Islet precursor cell (in vitro differentiated cells): ENCODE data around the gene CTAGE1.
"Not testable (repeated sequence)": the region's sequence is repeated elsewhere in the genome, so short reads cannot be mapped to it uniquely, and the experiment has no call there.

Experiments
- DNase-seq: peaks from one replicate; pipeline ENCODE4 v3.0.0-alpha.2; 2018

CTAGE1 gene, protein sequence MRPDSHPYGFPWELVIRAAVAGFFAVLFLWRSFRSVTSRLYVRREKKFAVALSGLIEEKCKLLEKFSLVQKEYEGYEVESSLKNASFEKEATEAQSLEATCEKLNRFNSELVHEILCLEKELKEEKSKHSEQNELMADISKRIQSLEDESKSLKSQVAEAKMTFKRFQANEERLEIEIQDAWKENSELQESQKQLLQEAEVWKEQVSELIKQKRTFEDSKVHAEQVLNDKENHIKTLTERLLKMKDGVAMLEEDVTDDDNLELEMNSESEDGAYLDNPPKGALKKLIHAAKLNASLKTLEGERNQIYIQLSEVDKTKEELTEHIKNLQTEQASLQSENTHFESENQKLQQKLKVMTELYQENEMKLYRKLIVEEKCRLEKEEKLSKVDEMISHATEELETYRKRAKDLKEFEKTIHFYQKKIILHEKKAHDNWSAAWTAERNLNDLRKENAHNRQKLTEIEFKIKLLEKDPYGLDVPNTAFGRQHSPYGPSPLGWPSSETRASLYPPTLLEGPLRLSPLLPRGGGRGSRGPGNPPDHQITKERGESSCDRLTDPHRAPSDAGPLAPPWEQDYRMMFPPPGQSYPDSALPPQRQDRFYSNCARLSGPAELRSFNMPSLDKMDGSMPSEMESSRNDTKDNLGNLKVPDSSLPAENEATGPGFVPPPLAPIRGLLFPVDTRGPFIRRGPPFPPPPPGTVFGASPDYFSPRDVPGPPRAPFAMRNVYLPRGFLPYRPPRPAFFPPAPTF

DNA sequence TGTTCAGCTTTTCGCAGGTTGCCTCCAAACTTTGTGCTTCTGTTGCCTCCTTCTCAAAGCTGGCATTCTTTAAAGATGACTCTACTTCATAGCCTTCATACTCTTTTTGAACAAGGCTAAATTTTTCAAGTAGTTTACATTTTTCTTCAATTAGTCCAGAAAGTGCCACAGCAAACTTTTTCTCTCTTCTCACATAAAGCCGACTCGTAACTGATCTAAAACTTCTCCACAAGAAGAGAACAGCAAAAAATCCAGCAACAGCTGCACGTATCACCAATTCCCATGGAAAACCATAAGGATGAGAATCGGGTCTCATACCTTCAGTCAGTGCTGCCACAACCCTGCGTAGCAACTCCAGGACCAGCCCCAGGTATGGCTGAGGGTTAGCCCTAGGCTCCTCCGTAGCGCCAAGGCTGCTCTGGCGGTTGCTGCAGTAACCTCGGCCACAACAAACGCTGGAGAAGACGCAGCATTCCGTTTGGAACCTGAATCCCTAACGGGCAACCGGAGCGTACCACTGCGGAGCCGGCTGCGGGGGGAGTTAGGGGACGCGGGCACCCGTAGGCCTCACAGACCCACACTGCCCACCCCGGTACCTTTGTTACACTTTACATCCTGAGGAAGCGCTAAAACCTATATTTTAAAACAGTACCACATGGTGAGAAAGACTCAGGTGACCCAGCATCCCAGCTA lies at the start of gene CTAGE1:
CTAGE1 (minus strand) TSS at position 420 of the 693 bp plus-strand sequence; CDS start at position 316, 104 bp downstream.
- DNase-seq: peak; percentile 80

DNA sequence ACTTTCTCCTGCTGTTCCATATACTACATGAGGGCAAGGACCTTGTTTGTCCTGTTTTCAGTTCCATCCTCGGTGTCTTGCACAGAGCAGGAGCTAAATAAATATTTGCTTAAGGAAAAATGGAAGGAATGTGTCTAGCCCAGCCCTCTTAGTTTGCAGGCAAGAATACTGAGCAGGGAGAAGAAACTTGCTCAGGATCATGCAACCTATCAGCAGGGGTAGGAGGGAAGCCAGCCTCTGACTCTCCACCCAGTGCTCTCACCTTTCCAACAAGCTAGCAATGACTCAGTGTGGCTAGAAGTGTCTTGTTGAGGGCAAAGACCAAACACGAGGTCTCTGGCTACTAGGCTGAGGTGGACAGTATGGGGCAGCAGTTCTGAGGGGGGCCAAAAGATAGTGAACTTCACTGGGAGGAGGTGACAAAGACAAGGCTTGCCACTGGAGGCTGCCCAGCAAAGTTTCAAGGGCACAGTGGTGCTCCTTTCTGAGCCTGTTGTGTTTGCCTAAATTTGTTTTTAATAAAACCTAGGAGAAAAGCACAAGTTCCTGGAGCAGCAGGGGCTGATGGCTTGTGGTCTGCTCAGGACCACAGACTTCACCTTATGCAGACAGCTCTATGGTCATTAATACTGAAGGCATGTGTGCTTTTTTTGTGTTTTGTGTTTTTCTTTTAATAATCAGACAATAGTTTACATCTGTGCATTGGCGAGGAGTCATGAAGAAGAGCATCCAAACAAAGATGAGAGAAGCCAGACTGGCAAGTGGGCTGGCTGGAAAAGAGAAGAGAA lies 49.1 kb upstream of the CTAGE1 start:
- DNase-seq: peak; percentile 80

DNA sequence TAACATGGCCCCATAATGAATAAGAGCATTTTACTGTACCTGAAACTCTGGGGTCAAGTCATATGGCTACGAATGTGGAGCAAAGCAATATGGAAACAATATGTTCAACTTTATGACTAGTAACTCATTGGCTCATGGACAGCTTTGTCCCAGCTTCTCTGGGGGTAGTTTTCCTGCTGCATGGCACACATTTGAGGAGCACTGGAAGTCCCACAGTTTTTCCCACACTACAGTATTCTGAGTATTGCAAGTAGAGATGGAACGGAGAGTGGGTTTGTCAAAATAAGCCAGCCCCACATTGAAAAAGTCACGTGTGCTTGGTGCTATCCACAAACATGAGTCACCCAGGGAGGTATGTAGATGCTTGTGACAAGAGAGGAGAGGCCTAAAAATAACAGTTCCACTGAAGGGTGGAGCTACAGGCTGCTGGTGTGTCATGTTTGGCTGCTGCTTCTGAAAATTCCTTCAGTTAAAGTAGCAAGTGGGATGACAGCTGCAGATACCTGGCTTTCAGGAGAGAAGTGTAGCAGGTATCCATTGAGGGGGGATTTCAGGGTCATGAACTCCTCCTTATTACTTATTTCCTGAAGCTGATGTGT lies 48.2 kb upstream of the CTAGE1 start:
- DNase-seq: peak; percentile 89

DNA sequence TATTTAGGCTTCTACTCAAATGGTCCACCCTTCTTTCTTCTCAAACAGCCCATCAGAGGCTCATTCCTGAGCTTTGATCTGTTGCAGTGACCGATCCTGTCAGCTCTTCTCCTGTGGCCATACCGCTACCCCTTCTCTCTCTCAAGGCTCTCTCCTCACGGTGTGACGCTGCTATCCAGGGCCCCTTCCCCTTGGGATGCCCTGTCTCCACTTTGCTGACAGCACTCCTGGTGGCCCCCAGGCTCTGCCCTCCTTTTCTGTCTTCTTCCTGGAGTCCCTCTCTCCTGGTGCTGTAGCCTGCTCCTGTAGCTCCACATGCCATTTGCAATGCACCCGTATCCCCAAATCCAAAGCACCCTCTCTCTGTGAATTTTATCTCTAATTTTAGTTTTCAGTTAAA lies 45.4 kb upstream of the CTAGE1 start:
- no peak for DNase-seq

DNA sequence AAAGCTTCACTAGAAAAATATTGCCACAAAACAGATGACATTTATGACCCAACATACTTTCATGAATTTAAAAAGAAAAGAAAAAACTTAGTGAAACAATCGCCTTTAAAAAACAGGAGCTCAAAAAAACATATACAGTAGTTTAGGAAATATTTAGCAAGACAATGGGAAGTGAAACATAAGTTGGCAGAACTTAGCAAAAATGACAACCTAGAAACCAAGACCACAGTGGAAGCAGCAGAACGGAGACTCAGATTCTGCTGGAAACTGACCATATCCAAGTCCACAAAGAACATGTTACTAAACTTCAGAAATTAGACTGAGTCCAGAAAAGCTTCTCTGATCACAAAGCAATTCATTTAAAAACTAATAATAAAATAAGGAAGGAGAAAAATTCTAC lies 41.8 kb upstream of the CTAGE1 start:
- DNase-seq: no peak

DNA sequence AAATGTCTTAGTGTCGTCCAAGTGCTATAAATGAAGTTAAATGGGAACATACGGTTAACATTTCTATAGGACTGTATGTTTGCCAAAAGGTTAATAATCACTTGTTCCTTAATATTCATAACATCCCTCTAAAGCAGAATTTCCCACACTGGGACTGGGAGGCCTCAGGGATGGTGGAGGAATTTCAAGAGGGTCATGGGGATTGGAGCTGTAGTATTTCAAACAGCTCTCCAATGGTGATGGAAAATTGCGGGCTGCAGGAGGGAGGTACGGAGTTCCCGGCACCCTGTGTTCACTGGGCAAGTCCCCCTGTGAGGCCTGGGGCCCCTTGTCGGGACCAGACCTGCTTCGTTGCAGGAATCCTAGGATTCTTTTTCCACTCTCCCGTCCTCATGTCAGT lies 39.8 kb upstream of the CTAGE1 start:
- DNase-seq: no peak

DNA sequence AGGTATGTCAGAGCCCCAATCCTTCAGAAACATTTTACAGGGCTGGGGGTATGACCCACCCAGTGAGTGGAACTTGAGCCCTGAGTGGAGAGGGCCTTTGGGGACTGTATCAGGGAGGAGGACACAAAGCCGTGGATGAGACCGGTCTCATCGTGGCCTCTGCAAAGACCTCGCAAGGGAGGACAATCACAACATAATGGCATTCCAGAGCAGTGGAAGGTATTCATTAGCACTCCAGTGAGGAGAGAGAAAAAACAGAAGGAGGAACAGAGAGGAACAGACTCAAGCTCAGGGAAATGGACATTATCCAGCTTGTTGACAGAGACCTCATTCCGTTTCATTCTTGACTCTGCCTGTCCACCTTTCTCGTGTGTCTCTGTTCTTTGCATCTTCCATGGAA lies 38.8 kb upstream of the CTAGE1 start:
- no peak for DNase-seq

DNA sequence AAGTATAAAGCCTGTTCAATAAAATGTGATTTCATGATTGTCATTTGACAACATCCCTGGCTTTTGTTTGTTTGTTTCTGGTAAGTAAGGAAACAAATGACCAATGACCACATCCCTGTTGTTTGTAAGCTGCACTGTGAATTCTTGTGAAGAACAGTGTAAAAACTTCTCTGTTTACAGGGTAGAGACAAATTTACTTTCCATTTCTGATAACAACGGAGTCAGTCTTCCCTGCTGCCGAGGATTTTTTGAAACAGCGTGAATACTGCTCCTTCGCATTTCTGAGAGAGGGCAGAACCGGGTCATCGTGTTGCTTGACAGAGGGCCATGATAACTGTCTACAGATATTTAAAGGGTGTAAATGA lies 38.4 kb upstream of the CTAGE1 start:
- no peak for DNase-seq

DNA sequence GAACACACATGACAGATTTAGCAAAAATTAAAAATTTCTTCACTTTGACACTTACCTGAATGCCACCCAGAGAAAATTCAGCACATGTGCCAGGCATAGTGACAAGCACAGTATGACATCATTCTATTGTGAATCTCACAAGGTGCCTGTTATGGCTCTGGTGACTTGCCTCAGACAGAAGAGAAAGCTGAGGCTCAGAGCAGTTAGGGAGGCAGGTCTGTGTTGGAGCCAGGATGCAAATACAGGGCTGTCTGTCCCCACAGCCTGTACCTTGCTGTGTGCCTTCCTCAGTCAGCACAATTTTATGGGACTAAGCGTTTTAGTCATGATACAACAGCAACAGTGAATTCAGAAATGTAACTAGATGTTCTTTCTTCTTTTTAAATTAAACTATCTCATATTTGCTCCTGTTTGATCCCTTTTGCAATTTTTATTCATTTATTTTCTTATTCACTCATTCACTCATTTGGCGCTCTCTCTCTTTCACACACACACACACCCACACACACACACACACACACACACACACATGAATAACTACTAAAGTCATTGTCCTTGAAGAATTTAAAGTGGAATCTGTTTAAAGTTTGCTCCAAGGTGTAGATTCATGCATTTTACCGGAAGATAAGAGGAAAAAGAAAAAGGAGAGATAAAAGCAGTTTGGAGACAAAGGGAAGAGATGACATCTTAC lies 37.9 kb upstream of the CTAGE1 start:
- DNase-seq: no peak

DNA sequence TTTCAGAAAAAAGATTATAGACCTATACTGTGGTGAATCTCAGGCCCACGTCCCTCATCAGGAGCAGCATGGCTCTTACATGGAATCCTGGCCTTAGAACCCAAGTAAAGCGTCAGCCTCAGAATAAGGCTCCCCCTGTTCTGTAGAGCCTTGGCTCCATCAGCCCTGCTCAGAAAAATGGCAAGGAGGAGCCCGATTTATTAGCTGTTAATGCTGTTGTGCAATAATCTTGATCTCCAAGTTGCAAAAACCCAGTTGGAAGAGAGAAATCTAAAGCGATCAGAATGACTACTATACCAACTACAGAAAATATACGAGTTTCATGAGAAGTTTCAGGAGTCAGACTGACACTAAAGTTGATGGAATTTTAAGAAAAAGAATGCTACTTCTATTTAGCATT lies 35.6 kb upstream of the CTAGE1 start:
- no peak for DNase-seq

DNA sequence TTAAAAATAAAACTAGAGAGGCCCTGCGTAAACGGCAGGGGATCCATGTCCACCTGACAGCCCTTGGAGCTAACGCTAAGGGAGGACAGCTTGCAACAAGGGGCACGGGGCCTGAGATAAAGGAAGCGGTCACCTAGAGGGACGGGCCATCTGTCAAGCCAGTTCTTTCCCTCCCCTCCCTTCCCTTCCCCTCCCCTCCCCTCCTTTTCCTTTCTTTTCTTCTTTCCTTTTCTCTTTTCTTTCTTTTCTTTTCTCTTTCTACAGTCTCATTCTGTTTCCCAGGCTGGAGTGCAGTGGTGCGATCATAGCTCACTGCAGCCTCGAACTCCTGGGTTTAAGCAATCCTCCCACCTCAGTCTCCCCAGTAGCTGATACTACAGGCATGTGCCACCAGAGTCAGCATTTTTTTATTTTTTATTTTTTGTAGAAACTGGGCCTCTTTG lies 34.5 kb upstream of the CTAGE1 start:
- DNase-seq: no peak

DNA sequence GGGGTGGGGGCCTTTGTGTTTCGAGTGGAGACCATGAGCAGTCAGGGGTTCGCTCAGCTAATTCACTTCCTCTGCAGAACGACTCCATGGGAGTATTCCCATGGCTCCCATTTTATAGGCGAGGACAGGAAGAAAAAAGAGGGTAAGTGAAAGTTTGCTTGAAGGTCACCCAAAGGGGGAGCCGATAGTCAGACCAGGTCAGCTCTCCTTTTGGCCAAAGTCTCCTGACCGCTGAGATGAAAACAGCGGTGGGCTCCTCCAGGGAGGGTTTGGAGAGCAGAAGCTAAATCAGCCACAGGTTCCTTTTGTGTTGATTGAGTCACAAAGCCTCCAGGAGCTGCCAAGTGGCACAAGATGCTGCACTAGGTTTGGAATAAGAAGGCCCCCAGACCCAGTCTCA lies 34.1 kb upstream of the CTAGE1 start:
- no peak for DNase-seq

DNA sequence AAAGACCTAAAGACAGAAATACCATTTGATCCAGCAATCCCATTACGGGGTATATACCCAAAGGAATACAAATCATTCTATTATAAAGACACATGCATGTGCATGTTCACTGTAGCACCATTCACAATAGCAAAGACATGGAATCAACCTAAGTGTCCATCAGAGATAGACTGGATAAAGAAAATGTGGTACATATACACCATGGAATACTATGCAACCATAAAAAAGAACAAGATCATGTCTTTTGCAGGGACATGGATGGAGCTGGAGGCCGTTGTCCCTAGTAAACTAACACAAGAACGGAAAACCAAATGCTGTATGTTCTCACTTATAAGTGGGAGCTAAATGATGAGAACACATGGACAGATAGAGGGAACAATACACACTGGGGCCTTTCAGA lies 33.1 kb upstream of the CTAGE1 start:
- not testable (repeated sequence) for DNase-seq

DNA sequence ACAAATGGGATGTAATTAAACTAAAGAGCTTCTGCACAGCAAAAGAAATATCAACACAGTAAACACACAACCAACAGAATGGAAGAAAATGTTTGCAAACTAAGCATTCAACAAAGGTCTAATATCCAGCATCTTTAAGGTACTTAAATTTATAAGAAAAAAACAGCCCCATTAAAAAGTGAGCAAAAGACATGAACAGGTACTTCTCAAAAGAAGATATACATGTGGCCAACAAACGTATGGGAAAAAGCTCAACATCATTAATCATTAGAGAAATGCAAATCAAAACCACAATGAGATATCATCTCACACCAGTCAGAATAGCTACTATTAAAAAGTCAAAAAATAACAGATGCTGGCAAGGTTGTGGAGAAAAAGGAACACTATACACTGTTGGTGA lies 32.6 kb upstream of the CTAGE1 start:
- DNase-seq: not testable (repeated sequence)

DNA sequence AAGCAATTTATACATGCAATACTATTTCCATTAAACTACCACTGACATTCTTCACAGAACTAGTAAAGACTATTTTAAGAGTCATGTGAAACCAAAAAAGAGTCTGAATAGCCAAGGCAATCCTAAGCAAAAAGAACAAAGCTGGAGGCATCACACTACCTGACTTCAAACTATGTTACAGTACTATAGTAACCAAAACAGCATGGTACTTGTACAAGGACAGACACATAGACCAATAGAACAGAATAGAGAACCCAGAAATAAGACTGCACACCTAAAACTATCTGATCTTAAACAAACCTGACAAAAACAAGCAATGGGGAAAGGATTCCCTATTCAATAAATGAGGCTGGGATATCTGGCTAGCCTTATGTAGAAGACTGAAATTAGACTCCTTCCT lies 32.0 kb upstream of the CTAGE1 start:
- DNase-seq: not testable (repeated sequence)

DNA sequence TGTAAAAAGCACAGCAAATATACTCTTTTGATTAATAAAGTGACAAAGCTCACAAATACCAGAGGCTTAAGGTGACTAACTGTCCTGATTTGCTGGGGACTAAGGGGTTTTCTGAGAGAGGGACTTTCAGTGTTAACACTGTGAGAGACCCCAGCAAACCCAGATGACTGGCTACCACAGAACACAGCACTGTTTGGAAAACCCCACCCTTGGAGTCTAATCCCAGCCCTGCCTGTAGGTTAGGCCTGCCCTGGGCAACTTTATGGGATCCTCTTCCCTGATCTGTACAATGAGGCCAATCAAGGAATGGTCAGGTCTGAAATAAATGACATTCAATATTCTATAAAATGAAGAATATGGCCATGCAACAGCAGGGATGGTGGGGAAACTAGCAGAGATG lies 30.5 kb upstream of the CTAGE1 start:
- no peak for DNase-seq

DNA sequence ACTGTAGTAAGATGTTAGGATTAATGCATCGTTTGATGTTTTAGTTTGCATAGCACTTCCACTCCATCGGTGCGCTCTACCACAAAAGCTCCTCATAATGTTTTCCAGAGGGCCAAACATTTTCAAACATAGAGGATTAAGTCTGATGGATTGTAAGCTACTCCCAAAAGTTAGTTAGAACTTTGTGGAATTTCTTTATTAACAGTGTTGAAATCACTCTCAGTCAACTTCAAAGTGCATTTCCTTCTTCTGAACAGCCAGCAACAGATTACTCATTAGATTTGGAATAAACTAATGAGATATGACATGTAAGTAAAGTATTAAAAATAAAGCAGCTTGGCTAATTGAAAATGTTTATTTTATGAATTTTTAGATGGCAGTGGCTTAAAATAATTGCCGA lies 30.1 kb upstream of the CTAGE1 start:
- DNase-seq: no peak

DNA sequence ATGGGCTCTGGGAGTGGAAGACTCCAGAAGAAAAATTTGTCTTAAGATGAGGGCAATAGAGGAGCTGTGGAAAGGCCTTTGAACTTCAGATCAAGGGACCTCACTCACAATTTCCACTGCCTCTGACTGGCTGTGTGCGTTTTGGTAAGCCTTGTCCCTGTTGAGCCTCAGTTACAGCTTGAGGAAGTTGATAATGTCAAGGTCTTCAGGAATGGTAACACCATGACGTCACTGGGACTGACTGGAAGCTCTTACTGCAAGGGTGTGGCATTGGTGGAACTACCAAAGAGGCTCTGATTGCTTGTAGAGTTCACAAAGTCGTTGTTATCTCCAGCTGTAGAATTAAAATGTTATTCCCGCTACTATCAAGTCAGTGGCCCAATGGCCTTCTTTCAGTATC lies 29.2 kb upstream of the CTAGE1 start:
- no peak for DNase-seq

DNA sequence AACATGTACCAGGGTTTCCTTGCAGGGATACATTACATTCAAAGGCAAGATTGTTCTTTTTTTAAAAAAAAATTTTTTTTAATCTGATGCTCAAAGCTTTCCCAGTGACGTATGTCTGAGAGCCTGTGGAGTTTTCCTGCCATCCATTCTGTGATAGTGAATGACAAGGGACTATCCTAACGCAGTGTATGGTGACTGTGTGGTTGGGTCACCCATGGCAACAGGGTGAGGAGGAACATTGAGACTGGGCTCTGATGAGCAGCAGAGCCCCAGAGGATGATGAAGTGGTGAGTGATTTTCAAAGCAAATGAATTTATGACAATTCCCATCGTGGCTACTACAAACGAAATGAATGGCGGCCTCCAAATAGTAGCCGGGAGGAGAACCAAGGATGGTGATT lies 28.6 kb upstream of the CTAGE1 start:
- no peak for DNase-seq

DNA sequence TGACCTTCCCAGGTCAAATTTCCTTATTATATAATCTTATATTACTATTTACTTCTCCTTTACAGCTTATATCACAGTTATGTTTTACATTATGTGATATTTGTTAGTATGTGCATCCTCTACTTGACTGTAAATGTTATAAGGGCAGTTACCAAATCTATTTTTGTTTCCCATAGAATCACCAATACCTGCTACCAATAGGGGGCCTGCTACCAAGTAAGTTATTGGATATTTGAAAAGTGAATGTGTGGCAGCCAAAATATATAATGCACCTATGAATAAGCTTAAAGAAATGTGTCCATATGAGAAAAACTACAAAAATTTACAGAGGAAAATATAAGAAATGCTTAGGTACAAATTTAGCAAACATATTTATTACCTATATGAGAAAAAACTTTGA lies 23.9 kb upstream of the CTAGE1 start:
- DNase-seq: no peak

DNA sequence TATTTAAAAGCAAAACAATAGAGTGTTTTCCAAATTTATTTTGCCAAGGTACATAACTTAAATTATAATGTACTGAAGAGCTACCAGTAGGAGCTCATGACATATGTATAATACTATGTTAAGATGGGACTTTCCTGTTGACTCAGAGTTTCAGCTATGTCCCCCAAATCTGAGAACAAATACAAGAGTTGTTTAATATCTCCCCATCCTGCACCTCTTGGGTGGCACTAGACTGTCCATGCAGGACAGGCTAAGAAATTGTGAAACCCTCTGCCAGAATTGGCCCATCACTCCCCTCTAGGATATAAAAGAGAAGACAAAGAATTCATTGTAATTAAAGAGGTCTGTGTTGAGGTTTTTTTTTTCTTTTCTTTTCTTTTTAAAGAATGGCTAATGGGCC lies 21.7 kb upstream of the CTAGE1 start:
- no peak for DNase-seq

DNA sequence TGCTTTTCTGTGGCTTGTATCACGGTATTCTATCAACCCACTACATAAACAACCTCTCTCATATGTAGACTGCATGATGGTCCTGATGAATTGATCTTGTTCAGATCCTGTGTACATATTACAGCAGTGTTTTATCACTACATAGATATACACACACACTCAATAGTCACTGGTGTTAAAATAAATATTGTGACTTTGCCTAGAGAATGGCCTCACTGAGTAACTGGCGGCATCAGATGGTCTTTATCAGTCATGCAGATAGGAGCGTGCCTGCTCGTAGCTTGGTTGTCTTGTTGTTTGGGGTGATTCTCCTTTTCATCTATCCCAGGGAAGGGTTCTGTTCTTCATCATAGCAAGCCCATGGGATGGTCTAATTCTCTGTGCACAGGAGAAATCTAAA lies 18.4 kb upstream of the CTAGE1 start:
- DNase-seq: no peak
